CD4-positive, alpha-beta T cell (primary cell): ENCODE results near the gene SLC10A1. TPM values are rescaled to one million over a fixed set of nuclear protein-coding genes. Genes with fewer than 3 reads are reported as not detected.

Experiments used
- ATAC-seq: fragments of 200-7000 bp; cut with Tn5 transposase; one replicate; pipeline ENCODE4 v1.10.0; 2022; ENCODE audit warnings: mild to moderate bottlenecking; ENCODE audit not compliant: poor library complexity
- CTCF ChIA-PET: fragments of 350-600 bp; sonication (Branson Sonifier 250); formaldehyde crosslinking; loops from one replicate; lab custom pipeline; 2021; ENCODE audit warnings: antibody characterized with exemption, inconsistent platforms; lab: Charles Lee
- POLR2A ChIA-PET: fragments of 350-600 bp; sonication (Branson Sonifier 250); formaldehyde crosslinking; loops from one replicate; lab custom pipeline; 2021; ENCODE audit warnings: antibody characterized with exemption, inconsistent platforms; lab: Charles Lee
- DNase-seq, 14 experiments: peaks; one replicate each; pipeline ENCODE4 v3.0.0-alpha.2; 2013 to 2020; ENCODE audit warnings: mixed read lengths in 2 of 14
- H3K27ac ChIP-seq, 2 donors: one replicate each; pipeline versions ENCODE4 v1.5.1 to v1.7.0; 2013; ENCODE audit warnings: low read length in 2 of 2, low read depth in 1 of 2, mild to moderate bottlenecking in 1 of 2
- H3K27me3 ChIP-seq, 2 experiments: 1 replicate in 1 of 2; 2 replicates in 1 of 2; pipeline versions ENCODE4 v1.6.1 to v1.7.0; 2013; ENCODE audit warnings: low read length in 2 of 2, control low read depth in 1 of 2, mild to moderate bottlenecking in 1 of 2, moderate library complexity in 1 of 2; ENCODE audit not compliant: insufficient read depth in 2 of 2, control insufficient read depth in 1 of 2
- H3K36me3 ChIP-seq: one replicate; pipeline ENCODE4 v1.6.1; 2013; ENCODE audit warnings: low read length, control low read depth; ENCODE audit not compliant: insufficient read depth
- H3K4me1 ChIP-seq: one replicate; pipeline ENCODE4 v1.6.1; 2013; ENCODE audit warnings: low read length, control low read depth; ENCODE audit not compliant: insufficient read depth
- H3K4me3 ChIP-seq: one replicate; pipeline ENCODE4 v1.5.1; 2013; ENCODE audit warnings: mild to moderate bottlenecking, low read length, moderate library complexity
- H3K9me3 ChIP-seq, 2 experiments: 1 replicate in 1 of 2; 2 replicates in 1 of 2; pipeline versions ENCODE4 v1.6.1 to v1.7.0; 2013; ENCODE audit warnings: low read length in 2 of 2, mild to moderate bottlenecking in 2 of 2, control low read depth in 1 of 2, moderate library complexity in 1 of 2; ENCODE audit not compliant: control insufficient read depth in 1 of 2, insufficient read depth in 1 of 2
- H3K27ac Mint-ChIP-seq: one replicate; pipeline ENCODE4 v1.8.0; 2020; ENCODE audit warnings: mixed read lengths
- H3K27me3 Mint-ChIP-seq: one replicate; pipeline ENCODE4 v1.8.0; 2021; ENCODE audit warnings: mixed read lengths
- H3K36me3 Mint-ChIP-seq: one replicate; pipeline ENCODE4 v1.8.0; 2021; ENCODE audit warnings: low read depth, mixed read lengths
- H3K4me1 Mint-ChIP-seq: one replicate; pipeline ENCODE4 v1.8.0; 2021; ENCODE audit warnings: low read depth, mixed read lengths
- H3K4me3 Mint-ChIP-seq: one replicate; pipeline ENCODE4 v1.8.0; 2020; ENCODE audit warnings: mild to moderate bottlenecking, mixed read lengths
- H3K9me3 Mint-ChIP-seq: one replicate; pipeline ENCODE4 v1.8.0; 2020; ENCODE audit warnings: mixed read lengths
- intact Hi-C, 2 experiments: fragments of 100-400 bp; cut with DNase I in 1 of 2; cut with micrococcal nuclease in 1 of 2; formaldehyde crosslinking; loops; one replicate each; pipeline versions ENCODE4 v1.15.1 to v1.9.0; 2023 to 2025; cut with DNase I, micrococcal nuclease
- total RNA-seq, 174 experiments: library from RNA in 2 of 174; stranded (reverse) in 2 of 174; gene quantifications; one replicate each; pipeline ENCODE4 v1.2.3 and lab custom pipeline; 2021 to 2026
- TF ChIP-seq, protein P1 (sequence below): fragments of 200-600 bp; IDR thresholded peaks from one replicate; pipeline ENCODE4 v1.8.0; 2022; ENCODE audit warnings: antibody characterized with exemption, mild to moderate bottlenecking

Gene SLC10A1
- total RNA-seq, 2 experiments from 2014 or later: not detected

DNA sequence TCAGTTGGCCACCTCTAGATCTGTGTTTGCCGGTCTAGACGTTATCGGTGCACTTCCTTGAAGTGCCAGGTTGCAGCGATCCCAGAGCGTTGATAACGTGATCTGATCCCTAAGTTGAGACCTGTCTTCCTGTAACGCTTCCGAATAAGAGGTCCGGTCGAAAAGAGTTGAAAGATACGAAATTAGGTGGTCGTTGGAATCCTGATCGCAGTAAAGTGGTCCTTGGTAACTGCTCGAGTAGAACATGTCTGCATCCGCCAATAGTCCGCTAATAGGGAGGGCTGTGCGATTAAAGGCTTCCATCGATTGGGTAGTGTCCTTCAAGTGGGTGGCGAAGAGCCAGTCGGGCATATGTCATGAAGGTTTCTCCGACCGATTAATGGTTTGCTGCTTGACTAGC lies 27.4 kb downstream of the SLC10A1 start:
- H3K27me3 ChIP-seq: no peaks in the 10 kb centered on the region
- no peaks in the 10 kb centered on the region for H3K9me3 Mint-ChIP-seq
- no peaks in the 10 kb centered on the region for H3K27me3 Mint-ChIP-seq
- H3K4me1 ChIP-seq: peaks cover 57% of the 10 kb centered on the region
- no peak overlapping the region for H3K4me3 ChIP-seq
- intact Hi-C loops: loop anchor here (5.0 to 10.0 kb wide), 4 partner anchors 157 to 1952 kb away; partner anchors contain the start of genes ERH (in 1 of the 2), MED6 (in 1 of the 2), RAD51B (in 1 of the 2) and SLC39A9 (in 1 of the 2)
- CTCF ChIA-PET: no interaction called here
- TF ChIP-seq, protein P1, sequence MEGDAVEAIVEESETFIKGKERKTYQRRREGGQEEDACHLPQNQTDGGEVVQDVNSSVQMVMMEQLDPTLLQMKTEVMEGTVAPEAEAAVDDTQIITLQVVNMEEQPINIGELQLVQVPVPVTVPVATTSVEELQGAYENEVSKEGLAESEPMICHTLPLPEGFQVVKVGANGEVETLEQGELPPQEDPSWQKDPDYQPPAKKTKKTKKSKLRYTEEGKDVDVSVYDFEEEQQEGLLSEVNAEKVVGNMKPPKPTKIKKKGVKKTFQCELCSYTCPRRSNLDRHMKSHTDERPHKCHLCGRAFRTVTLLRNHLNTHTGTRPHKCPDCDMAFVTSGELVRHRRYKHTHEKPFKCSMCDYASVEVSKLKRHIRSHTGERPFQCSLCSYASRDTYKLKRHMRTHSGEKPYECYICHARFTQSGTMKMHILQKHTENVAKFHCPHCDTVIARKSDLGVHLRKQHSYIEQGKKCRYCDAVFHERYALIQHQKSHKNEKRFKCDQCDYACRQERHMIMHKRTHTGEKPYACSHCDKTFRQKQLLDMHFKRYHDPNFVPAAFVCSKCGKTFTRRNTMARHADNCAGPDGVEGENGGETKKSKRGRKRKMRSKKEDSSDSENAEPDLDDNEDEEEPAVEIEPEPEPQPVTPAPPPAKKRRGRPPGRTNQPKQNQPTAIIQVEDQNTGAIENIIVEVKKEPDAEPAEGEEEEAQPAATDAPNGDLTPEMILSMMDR: no peak
- peak overlapping the region; percentile 100 for H3K4me3 Mint-ChIP-seq
- H3K36me3 Mint-ChIP-seq: peaks cover 83% of the 10 kb centered on the region
- H3K9me3 ChIP-seq: no peaks in the 10 kb centered on the region
- peaks cover 67% of the 10 kb centered on the region for H3K36me3 ChIP-seq
- no peak for DNase-seq
- peaks cover 85% of the 10 kb centered on the region for H3K4me1 Mint-ChIP-seq
- ATAC-seq: no peak
- H3K27ac Mint-ChIP-seq: peak overlapping the region; percentile 64
- H3K27ac ChIP-seq: no peak overlapping the region
- POLR2A ChIA-PET: no interaction called here

DNA sequence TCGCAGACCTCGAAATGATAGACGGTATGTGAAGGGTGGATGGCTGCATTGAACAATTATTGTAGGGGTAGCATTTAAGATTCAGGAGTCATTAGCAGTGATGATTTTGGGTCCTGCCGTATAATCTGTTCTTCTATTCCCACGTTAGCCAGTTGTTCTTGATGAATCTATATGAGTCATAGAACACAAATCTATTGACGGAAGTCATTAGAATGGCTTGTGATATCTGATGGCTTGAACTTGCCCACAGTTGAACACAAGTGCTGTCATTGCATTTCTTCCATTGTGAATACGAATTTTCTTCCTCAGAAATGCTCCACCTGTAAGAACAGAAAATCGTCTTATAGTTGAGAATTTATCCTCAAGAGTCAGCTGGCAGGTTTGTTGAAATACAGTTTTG lies 28.2 kb downstream of the SLC10A1 start:
- POLR2A ChIA-PET: no interaction called here

DNA sequence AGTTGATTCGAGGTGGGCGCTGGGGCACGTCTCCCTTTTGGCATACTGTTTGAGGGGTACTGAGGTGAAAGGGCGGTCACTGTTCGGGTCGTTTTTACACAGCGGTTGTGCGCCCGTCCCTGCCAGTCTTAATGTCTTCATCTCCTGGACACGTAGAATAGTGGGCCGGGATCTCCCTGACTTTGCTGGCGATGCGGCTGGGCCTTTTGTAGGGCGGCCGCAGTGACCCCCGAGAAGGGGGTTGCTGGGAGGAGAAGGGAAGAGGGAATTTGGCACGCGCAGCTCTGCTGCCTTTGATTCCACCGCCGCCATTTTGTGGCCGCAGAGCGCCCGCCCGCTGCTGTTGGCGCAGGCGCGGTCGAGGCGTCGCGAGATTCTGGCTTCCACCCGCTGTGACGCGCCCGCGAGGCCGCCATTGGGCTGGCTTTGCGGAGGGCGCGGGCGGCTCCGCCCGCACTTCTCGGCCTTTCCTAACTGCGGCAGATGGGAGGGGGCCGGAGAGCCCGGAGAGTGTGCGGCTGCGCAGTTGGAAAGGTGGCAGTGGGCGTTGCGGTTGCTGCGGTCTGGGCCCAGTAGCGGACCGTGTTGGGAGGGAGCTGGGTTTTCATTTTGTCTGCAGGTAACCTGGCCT lies 29.6 kb downstream of the SLC10A1 start:
- intact Hi-C loops: loop anchor here (1.0 to 10.0 kb wide), 6 partner anchors 155 to 1950 kb away; partner anchors contain the start of genes ERH (in 2 of the 2), SLC39A9 (in 2 of the 2), SUSD6 (in 2 of the 2) and MED6 (in 1 of the 2)
- ChIA-PET POLR2A (interaction anchor here (1.0 to 2.9 kb wide), 25 partner anchors 10 to 1042 kb away, joined by 3 to 70 read pairs (median 4); partner anchors contain the start of genes DCAF5, ERH, MAP3K9 and SLC39A9), CTCF (interaction anchor here (2.5 kb wide), 1 partner anchor 41 kb away, joined by 9 read pairs; no protein-coding TSS in a partner anchor)
- H3K27me3 Mint-ChIP-seq: no peaks in the 10 kb centered on the region
- peak; percentile 63 for ATAC-seq
- H3K9me3 Mint-ChIP-seq: no peaks in the 10 kb centered on the region
- peak; percentile 76 to 96 (median 86) for DNase-seq
- peaks cover 83% of the 10 kb centered on the region for H3K4me1 Mint-ChIP-seq
- TF ChIP-seq, protein P1: no peak
- H3K27ac Mint-ChIP-seq: peak overlapping the region; percentile 100
- Histone ChIP-seq H3K36me3 (peaks cover 47% of the 10 kb centered on the region), H3K9me3 (no peaks in the 10 kb centered on the region), H3K4me1 (peaks cover 53% of the 10 kb centered on the region), H3K4me3 (peak overlapping the region; percentile 97), H3K27me3 (no peaks in the 10 kb centered on the region), H3K27ac (peak overlapping the region; percentile 100)
- H3K36me3 Mint-ChIP-seq: peaks cover 62% of the 10 kb centered on the region
- H3K4me3 Mint-ChIP-seq: peak overlapping the region; percentile 100

More for the DNA sequence above, 28.2 kb downstream of the SLC10A1 start:
- CTCF ChIA-PET: no interaction called here
- peaks cover 60% of the 10 kb centered on the region for H3K36me3 ChIP-seq
- DNase-seq (no peak), ATAC-seq (no peak)
- H3K4me1 Mint-ChIP-seq: peaks cover 84% of the 10 kb centered on the region
- TF ChIP-seq, protein P1: no peak
- intact Hi-C loops: loop anchor here (5.0 to 10.0 kb wide), 4 partner anchors 157 to 1952 kb away; partner anchors contain the start of genes ERH (in 1 of the 2), MED6 (in 1 of the 2), RAD51B (in 1 of the 2) and SLC39A9 (in 1 of the 2)
- H3K4me3 Mint-ChIP-seq: peak overlapping the region; percentile 100
- H3K4me3 ChIP-seq: peak overlapping the region; percentile 97
- H3K27ac ChIP-seq: peak overlapping the region in 1 of 2 donors; percentile 100
- H3K9me3 Mint-ChIP-seq: no peaks in the 10 kb centered on the region
- H3K27me3 ChIP-seq: no peaks in the 10 kb centered on the region
- no peaks in the 10 kb centered on the region for H3K9me3 ChIP-seq
- H3K36me3 Mint-ChIP-seq: peaks cover 76% of the 10 kb centered on the region
- peaks cover 58% of the 10 kb centered on the region for H3K4me1 ChIP-seq
- H3K27ac Mint-ChIP-seq: peak overlapping the region; percentile 100
- no peaks in the 10 kb centered on the region for H3K27me3 Mint-ChIP-seq
